Transverse colon (tissue), 4 donors: Measurements from ENCODE around the gene CPXM2. TPM values are rescaled to one million over a fixed set of nuclear protein-coding genes. Genes with fewer than 3 reads are reported as not detected.

Experiments used
- DNase-seq: peaks from one replicate; pipeline ENCODE4 v3.0.0-alpha.2; 2019
- H3K27ac ChIP-seq, 4 donors: fragments of 200-600 bp; sonication (generic); 2 replicates each; pipeline ENCODE4 v1.5.1; 2016 to 2018; ENCODE audit warnings: inconsistent platforms in 4 of 4
- H3K27me3 ChIP-seq: fragments of 200-600 bp; sonication (generic); 2 replicates; pipeline ENCODE4 v1.5.1; 2017; ENCODE audit warnings: inconsistent platforms
- H3K36me3 ChIP-seq, 4 donors: fragments of 200-600 bp; sonication (generic); 2 replicates each; pipeline ENCODE4 v1.5.1; 2017 to 2019; ENCODE audit warnings: inconsistent platforms in 4 of 4
- H3K4me1 ChIP-seq, 4 donors: fragments of 200-600 bp; sonication (generic); 2 replicates each; pipeline ENCODE4 v1.5.1; 2017 to 2020; ENCODE audit warnings: inconsistent platforms in 4 of 4
- H3K4me3 ChIP-seq, 4 donors: fragments of 200-600 bp; sonication (generic); 1 replicate in 1 of 4; 2 replicates in 3 of 4; pipeline versions ENCODE4 v1.5.1 to v1.6.1; 2017 to 2019; ENCODE audit warnings: inconsistent platforms in 4 of 4
- H3K9me3 ChIP-seq, 2 donors: fragments of 200-600 bp; sonication (generic); 2 replicates each; pipeline ENCODE4 v1.5.1; 2017 to 2019; ENCODE audit warnings: inconsistent platforms in 2 of 2
- CTCF ChIP-seq, 5 experiments: fragments of 200-600 bp in 3 of 5; fragments of 450-650 bp in 2 of 5; sonication (generic) in 3 of 5; IDR thresholded peaks; 1 replicate in 2 of 5; 2 replicates in 3 of 5; pipeline ENCODE4 v1.5.1; 2016 to 2017; ENCODE audit warnings: antibody characterized with exemption in 5 of 5, inconsistent platforms in 3 of 5, mild to moderate bottlenecking in 2 of 5, moderate library complexity in 1 of 5
- EP300 ChIP-seq: sonication (generic); formaldehyde crosslinking; IDR thresholded peaks from one replicate; pipeline ENCODE4 v1.6.1; 2017; ENCODE audit warnings: antibody characterized with exemption, low read depth
- POLR2A ChIP-seq: fragments of 450-650 bp; IDR thresholded peaks from one replicate; pipeline ENCODE4 v1.6.1; 2016; ENCODE audit warnings: antibody characterized with exemption, mild to moderate bottlenecking, moderate library complexity
- POLR2AphosphoS5 ChIP-seq, 3 donors: sonication (generic); formaldehyde crosslinking; IDR thresholded peaks; one replicate each; pipeline ENCODE4 v1.6.1; 2016; ENCODE audit warnings: antibody characterized with exemption in 3 of 3
- WGBS, 2 donors: methylation state at CpG; one replicate each; pipeline ENCODE4 v1.1.5; 2018; ENCODE audit warnings: low coverage in 1 of 2; 5-methylcytosine and 5-hydroxymethylcytosine counted together
- in situ Hi-C, 4 donors: fragments of 200-750 bp; cut with MboI; loops; one replicate each; pipeline versions ENCODE4 v1.15.0 to v1.15.1; 2017; ENCODE audit warnings: low sequenced_read_pairs in 3 of 4, low pct_ligation_motif_present in 1 of 4, low pct_unique_long_range_greater_than_20kb in 1 of 4
- intact Hi-C: fragments of 100-400 bp; cut with DNase I; formaldehyde crosslinking; loops from one replicate; pipeline ENCODE4 v1.15.1; 2023; ENCODE audit warnings: low total_unique reads
- total RNA-seq, 4 donors: library from RNA; depleted of rRNA; stranded (reverse); fragments of >200 nt; gene quantifications; one replicate each; pipeline ENCODE4 v1.1.0, GENCODE V29; 2016

Gene CPXM2
- total RNA-seq, 4 donors from 2014 or later: 7.8 to 19.1 (median 13.0) TPM

- Histone ChIP-seq H3K27me3 (no peaks in the 10 kb centered on the region), H3K36me3 (no peaks in the 10 kb centered on the region), H3K4me3 (no peak overlapping the region), H3K27ac (peak overlapping the region in 3 of 4 donors; percentile 11 to 53 (median 49)), H3K4me1 (peaks cover 0 to 13% (median 4%) of the 10 kb centered on the region in 4 donors), H3K9me3 (no peaks in the 10 kb centered on the region)
- TF ChIP-seq CTCF (IDR thresholded peaks at IDR 0.05) (no peak), POLR2AphosphoS5 (IDR thresholded peaks at IDR 0.05) (no peak), POLR2A (no peak), EP300 (no peak)
- no peak for DNase-seq
- in situ Hi-C loops (no loop called here), intact Hi-C loops (no loop called here)
- WGBS, 2 donors: 73 to 80% methylated on average over 2 to 5 of the region's 5 CpGs
Measured at GRCh38 chr10:123883673-123884320, 7.8 kb downstream of the CPXM2 start.

- H3K27ac ChIP-seq: peak overlapping the region in 3 of 4 donors; percentile 13 to 53 (median 49)
- in situ Hi-C loops: no loop called here
- H3K4me3 ChIP-seq: no peak overlapping the region
- peaks cover 0 to 13% (median 3%) of the 10 kb centered on the region in 4 donors for H3K4me1 ChIP-seq
- no peaks in the 10 kb centered on the region for H3K9me3 ChIP-seq
- H3K27me3 ChIP-seq: no peaks in the 10 kb centered on the region
- intact Hi-C loops: no loop called here
- no peak for DNase-seq
- 67 to 96% methylated on average over 1 to 10 of the region's 10 CpGs for WGBS, 2 donors
- TF ChIP-seq POLR2A (no peak), POLR2AphosphoS5 (IDR thresholded peaks at IDR 0.05) (no peak)
- no peaks in the 10 kb centered on the region for H3K36me3 ChIP-seq
Measured at GRCh38 chr10:123882681-123883445, 8.7 kb downstream of the CPXM2 start.

- no peak for DNase-seq
- in situ Hi-C loops: no loop called here
Measured at GRCh38 chr10:123882177-123882576, 9.4 kb downstream of the CPXM2 start.

GRCh38 chr10:123879606-123880257 lies 11.9 kb downstream of the CPXM2 start:
- in situ Hi-C loops (no loop called here), intact Hi-C loops (no loop called here)
- TF ChIP-seq POLR2A (no peak), CTCF (IDR thresholded peaks at IDR 0.05) (no peak), POLR2AphosphoS5 (IDR thresholded peaks at IDR 0.05) (no peak), EP300 (no peak)
- WGBS, 2 donors: 57 to 79% methylated on average over 1 to 10 of the region's 10 CpGs
- DNase-seq: no peak
- no peaks in the 10 kb centered on the region for H3K36me3 ChIP-seq
- H3K9me3 ChIP-seq: no peaks in the 10 kb centered on the region
- H3K27me3 ChIP-seq: no peaks in the 10 kb centered on the region
- no peak overlapping the region for H3K4me3 ChIP-seq
- peak overlapping the region; percentile 3 to 53 (median 23) for H3K27ac ChIP-seq
- H3K4me1 ChIP-seq: peaks cover 0 to 4% (median 0%) of the 10 kb centered on the region in 4 donors

More at GRCh38 chr10:123882177-123882576, 9.4 kb downstream of the CPXM2 start:
- H3K27ac ChIP-seq: peak overlapping the region; percentile 13 to 53 (median 34)
- peaks cover 0 to 13% (median 2%) of the 10 kb centered on the region in 4 donors for H3K4me1 ChIP-seq
- H3K36me3 ChIP-seq: no peaks in the 10 kb centered on the region
- WGBS, 2 donors: 64% methylated on average over 4 of the region's 4 CpGs; no CpG with 5 or more reads in 1 of the 2 donors
- no peak for TF ChIP-seq CTCF (IDR thresholded peaks at IDR 0.05)
- no peak for TF ChIP-seq POLR2AphosphoS5 (IDR thresholded peaks at IDR 0.05)
- TF ChIP-seq EP300: no peak
- no peak for TF ChIP-seq POLR2A
- H3K27me3 ChIP-seq: no peaks in the 10 kb centered on the region
- intact Hi-C loops: no loop called here
- H3K9me3 ChIP-seq: no peaks in the 10 kb centered on the region
- no peak overlapping the region for H3K4me3 ChIP-seq
